Right atrium auricular region (tissue), 2 donors: ENCODE results near the gene PAGE5. TPM values are rescaled to one million over a fixed set of nuclear protein-coding genes. Genes with fewer than 3 reads are reported as not detected.

Experiments used
- DNase-seq: peaks from one replicate; pipeline ENCODE4 v3.0.0-alpha.2; 2019; ENCODE audit warnings: low spot score
- H3K27ac ChIP-seq, 2 donors: fragments of 200-600 bp; sonication (generic); 1 replicate in 1 of 2; 2 replicates in 1 of 2; pipeline ENCODE4 v1.5.1; 2016 to 2019
- H3K27me3 ChIP-seq, 2 donors: fragments of 200-600 bp; sonication (generic); one replicate each; pipeline versions ENCODE4 v1.5.1 to v1.6.0; 2017 to 2019
- H3K36me3 ChIP-seq: fragments of 200-600 bp; sonication (generic); one replicate; pipeline ENCODE4 v1.5.1; 2016
- H3K4me1 ChIP-seq, 2 donors: fragments of 200-600 bp; sonication (generic); one replicate each; pipeline versions ENCODE4 v1.5.1 to v1.6.0; 2017 to 2019
- H3K4me3 ChIP-seq, 2 donors: fragments of 200-600 bp; sonication (generic); 1 replicate in 1 of 2; 2 replicates in 1 of 2; pipeline ENCODE4 v1.5.1; 2017 to 2019; ENCODE audit warnings: mild to moderate bottlenecking in 1 of 2, moderate library complexity in 1 of 2
- H3K9me3 ChIP-seq, 2 donors: fragments of 200-600 bp; sonication (generic); one replicate each; pipeline ENCODE4 v1.5.1; 2019
- total RNA-seq, 2 donors: library from RNA; depleted of rRNA; stranded (reverse); fragments of >200 nt; gene quantifications; one replicate each; pipeline ENCODE4 v1.1.0, GENCODE V29; 2016
- TF ChIP-seq, protein P1 (sequence below), 2 donors: fragments of 200-600 bp; sonication (generic); IDR thresholded peaks; one replicate each; pipeline ENCODE4 v1.5.1; 2019; ENCODE audit warnings: antibody characterized with exemption in 2 of 2

Gene PAGE5, protein sequence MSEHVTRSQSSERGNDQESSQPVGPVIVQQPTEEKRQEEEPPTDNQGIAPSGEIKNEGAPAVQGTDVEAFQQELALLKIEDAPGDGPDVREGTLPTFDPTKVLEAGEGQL
- total RNA-seq: not detected

DNA sequence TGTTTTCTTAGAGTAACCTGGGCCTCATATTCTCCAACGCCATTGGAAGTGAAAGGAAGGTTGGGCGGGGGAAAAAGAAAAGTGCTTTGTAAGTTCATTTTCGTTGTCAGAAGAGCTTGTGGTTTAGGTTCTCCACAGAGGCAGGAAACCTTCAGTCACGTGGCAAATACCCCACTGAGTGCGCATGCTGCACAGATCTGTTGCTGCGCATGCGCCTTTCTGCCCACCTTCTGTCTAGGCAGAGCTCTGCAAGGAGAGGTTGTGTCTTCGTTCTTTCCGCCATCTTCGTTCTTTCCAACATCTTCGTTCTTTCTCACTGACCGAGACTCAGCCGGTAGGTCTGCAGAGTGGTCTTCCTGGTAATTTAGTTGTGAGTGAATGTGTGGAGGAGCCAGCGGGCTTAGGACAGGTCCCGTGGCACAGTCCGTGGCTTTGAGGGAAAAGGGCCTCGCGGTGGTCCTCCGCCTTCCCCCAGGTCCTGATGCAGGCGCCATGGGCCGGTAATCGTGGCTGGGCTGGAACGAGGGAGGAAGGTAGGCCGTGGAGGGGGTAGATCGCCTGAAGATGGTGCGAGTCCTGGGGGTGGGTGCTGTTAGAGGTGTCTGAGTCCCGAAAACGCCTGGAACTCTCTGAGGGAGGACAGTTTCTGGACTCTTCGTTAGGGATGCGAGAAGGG, at the start of gene PAGE5:
Gene PAGE5 (plus strand): TSS at position 228 of the 676 bp plus-strand sequence. CDS start 1,037 bp downstream, outside the sequence.
- H3K9me3 ChIP-seq: no peaks in the 10 kb centered on the region
- no peaks in the 10 kb centered on the region for H3K36me3 ChIP-seq
- H3K4me1 ChIP-seq: no peaks in the 10 kb centered on the region
- no peak within 1 kb of the TSS for H3K4me3 ChIP-seq
- no peak for DNase-seq
- no peak within 1 kb of the TSS for H3K27ac ChIP-seq
- TF ChIP-seq, protein P1, sequence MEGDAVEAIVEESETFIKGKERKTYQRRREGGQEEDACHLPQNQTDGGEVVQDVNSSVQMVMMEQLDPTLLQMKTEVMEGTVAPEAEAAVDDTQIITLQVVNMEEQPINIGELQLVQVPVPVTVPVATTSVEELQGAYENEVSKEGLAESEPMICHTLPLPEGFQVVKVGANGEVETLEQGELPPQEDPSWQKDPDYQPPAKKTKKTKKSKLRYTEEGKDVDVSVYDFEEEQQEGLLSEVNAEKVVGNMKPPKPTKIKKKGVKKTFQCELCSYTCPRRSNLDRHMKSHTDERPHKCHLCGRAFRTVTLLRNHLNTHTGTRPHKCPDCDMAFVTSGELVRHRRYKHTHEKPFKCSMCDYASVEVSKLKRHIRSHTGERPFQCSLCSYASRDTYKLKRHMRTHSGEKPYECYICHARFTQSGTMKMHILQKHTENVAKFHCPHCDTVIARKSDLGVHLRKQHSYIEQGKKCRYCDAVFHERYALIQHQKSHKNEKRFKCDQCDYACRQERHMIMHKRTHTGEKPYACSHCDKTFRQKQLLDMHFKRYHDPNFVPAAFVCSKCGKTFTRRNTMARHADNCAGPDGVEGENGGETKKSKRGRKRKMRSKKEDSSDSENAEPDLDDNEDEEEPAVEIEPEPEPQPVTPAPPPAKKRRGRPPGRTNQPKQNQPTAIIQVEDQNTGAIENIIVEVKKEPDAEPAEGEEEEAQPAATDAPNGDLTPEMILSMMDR (IDR thresholded peaks at IDR 0.05): no peak
- H3K27me3 ChIP-seq: no peaks in the 10 kb centered on the region

DNA sequence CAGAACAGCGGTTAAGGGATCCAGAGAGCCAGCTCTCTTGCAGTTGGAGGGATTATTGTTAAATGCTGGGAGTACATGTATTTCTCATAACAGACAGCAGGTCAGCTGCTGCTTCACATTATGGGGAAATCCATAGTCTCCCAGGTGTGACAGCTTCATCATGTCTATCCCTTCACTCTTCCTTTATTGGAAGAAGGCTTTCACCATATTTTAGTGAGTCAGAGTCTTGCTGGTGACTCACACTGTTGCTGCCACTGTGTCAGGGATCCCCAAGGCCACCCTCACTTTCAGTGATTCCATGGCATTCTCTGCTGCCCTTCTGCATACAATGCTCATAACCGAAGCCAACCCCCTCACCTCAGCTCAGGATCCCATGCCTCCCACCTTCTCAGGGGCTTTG, 32.9 kb upstream of the PAGE5 start:
- H3K27ac ChIP-seq: no peak overlapping the region
- no peaks in the 10 kb centered on the region for H3K9me3 ChIP-seq
- H3K4me3 ChIP-seq: no peak overlapping the region
- no peaks in the 10 kb centered on the region for H3K4me1 ChIP-seq
- H3K36me3 ChIP-seq: no peaks in the 10 kb centered on the region
- TF ChIP-seq, protein P1 (IDR thresholded peaks at IDR 0.05): no peak
- no peak for DNase-seq
- H3K27me3 ChIP-seq: no peaks in the 10 kb centered on the region

DNA sequence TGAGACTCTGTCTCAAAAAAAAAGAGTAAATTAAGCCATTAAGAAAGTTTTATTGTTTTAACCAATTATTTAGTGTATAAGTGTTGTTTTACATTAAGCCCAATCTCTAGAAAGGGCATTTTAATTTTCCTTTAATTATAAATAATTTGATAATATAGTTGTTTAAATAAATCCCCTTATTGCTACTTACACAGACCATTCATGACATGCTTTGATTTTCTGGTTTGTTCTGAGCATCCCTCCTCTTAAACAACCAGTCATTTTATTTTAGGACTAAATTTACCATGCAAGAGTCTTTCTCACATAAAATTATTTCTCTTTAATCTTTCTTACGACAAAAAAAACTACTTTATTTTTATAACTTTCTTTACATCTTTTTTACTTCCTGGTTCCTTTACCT, 23.5 kb upstream of the PAGE5 start:
- Histone ChIP-seq H3K36me3 (no peaks in the 10 kb centered on the region), H3K4me3 (no peak overlapping the region), H3K27me3 (no peaks in the 10 kb centered on the region), H3K9me3 (peaks cover 0 to 10% of the 10 kb centered on the region in 2 donors), H3K27ac (no peak overlapping the region), H3K4me1 (no peaks in the 10 kb centered on the region)
- TF ChIP-seq, protein P1 (IDR thresholded peaks at IDR 0.05): no peak
- DNase-seq: no peak

DNA sequence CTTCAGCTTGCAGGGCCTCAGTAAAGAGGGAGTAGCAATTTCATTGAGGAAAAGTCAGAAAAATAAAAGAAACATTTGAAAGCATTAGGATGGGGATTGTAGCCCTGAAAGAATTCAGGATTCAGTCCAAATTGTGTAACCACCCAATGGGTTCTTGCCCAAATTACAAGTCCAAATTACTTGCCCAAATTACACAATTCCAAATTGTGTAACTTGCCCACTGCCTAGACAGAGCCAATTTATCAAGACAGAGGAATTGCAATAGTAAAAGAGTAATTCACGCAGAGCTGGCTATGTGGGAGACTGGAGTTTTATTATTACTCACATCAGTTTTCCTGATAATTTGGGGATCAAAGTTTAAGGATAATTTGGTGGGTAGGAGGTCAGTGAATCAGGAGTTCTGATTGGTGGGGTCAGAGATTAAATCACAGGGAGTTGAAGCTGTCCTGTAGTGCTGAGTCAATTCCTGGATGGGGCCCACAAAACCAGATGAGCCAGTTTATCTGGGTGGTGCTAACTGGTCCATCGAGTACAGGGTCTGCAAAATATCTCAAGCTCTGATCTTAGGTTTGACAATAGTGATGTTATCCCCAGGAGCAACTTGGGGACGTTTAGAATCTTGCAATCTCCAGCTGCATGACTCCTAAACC, 18.1 kb upstream of the PAGE5 start:
- H3K9me3 ChIP-seq: no peaks in the 10 kb centered on the region
- no peak overlapping the region for H3K4me3 ChIP-seq
- TF ChIP-seq, protein P1 (IDR thresholded peaks at IDR 0.05): no peak
- no peak overlapping the region for H3K27ac ChIP-seq
- no peaks in the 10 kb centered on the region for H3K27me3 ChIP-seq
- DNase-seq: no peak
- H3K36me3 ChIP-seq: no peaks in the 10 kb centered on the region
- no peaks in the 10 kb centered on the region for H3K4me1 ChIP-seq

DNA sequence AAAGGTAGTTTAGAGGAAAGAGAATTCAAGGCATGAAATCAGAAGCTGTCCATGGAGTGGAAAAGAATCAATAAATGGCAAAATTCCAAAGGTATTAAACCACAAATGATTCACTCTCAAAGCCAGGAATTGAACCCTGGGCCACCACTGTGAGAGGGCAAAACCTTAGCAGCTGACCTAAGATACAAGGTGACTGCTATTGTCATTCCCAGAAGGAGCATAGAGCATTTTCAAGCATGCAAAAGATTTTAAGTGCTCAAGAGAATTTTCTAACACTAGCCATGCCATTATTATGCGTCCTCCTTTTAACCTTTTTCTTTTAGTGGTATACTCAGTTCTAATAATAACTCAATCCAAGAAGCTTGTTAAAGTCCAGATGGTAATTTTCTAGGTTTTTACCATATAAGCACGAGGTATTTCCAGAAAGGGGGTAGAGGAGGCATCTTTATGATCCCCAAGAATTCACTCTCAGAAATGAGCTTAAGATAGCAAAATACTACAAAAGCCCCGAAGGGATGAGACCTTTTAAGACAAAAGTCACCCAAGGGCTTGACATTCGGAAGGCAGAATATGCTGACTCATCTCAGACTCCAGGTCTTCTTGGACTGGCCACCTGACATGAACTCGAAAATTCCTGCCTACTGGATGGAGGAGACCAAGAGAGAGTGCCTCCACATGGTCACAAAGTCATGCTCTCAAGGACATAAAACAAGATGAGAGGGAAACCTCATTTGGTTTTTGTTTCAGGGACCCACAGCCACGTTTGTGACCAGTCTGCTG, 13.8 kb upstream of the PAGE5 start:
- Histone ChIP-seq H3K36me3 (no peaks in the 10 kb centered on the region), H3K9me3 (no peaks in the 10 kb centered on the region), H3K27ac (no peak overlapping the region), H3K27me3 (no peaks in the 10 kb centered on the region), H3K4me3 (no peak overlapping the region), H3K4me1 (no peaks in the 10 kb centered on the region)
- TF ChIP-seq, protein P1 (IDR thresholded peaks at IDR 0.05): no peak
- no peak for DNase-seq
